ENCODE results near the gene SNX9.

Gene SNX9

GRCh38 chr6:157877149-157877548, 54.1 kb downstream of the SNX9 start:
- Histone ChIP-seq H3K4me3 (replicated peaks; ENCODE audit: low read depth, low read length) (no peak overlapping the region), H3K27me3 (replicated peaks; ENCODE audit: control insufficient read depth, insufficient read depth, low read length) (no peaks in the 10 kb centered on the region), H3K36me3 (ENCODE audit: control insufficient read depth, insufficient read depth, low read length) (peaks cover 3% of the 10 kb centered on the region)
- DNase-seq (ENCODE audit: extremely low read depth, insufficient read length): no peak
- TF ChIP-seq CTCF (IDR thresholded peaks at IDR 0.05; ENCODE audit: insufficient read depth, low read length, poor library complexity, severe bottlenecking): no peak

- no peak for TF ChIP-seq CTCF (IDR thresholded peaks at IDR 0.05; ENCODE audit: insufficient read depth, low read length, poor library complexity, severe bottlenecking)
- no peak for DNase-seq (ENCODE audit: extremely low read depth, insufficient read length)
- H3K27me3 ChIP-seq (replicated peaks; ENCODE audit: control insufficient read depth, insufficient read depth, low read length): no peaks in the 10 kb centered on the region
- H3K4me3 ChIP-seq (replicated peaks; ENCODE audit: low read depth, low read length): no peak overlapping the region
- peaks cover 3% of the 10 kb centered on the region for H3K36me3 ChIP-seq (ENCODE audit: control insufficient read depth, insufficient read depth, low read length)
Measured at GRCh38 chr6:157877573-157878438, 54.8 kb downstream of the SNX9 start.

GRCh38 chr6:157879034-157879872, 56.2 kb downstream of the SNX9 start:
- Histone ChIP-seq H3K4me3 (replicated peaks; ENCODE audit: low read depth, low read length) (no peak overlapping the region), H3K27me3 (replicated peaks; ENCODE audit: control insufficient read depth, insufficient read depth, low read length) (no peaks in the 10 kb centered on the region), H3K36me3 (ENCODE audit: control insufficient read depth, insufficient read depth, low read length) (peaks cover 3% of the 10 kb centered on the region)
- DNase-seq (ENCODE audit: extremely low read depth, insufficient read length): peak; percentile 50
- TF ChIP-seq CTCF (IDR thresholded peaks at IDR 0.05; ENCODE audit: insufficient read depth, low read length, poor library complexity, severe bottlenecking): no peak

GRCh38 chr6:157879873-157880254, 56.8 kb downstream of the SNX9 start:
- DNase-seq (ENCODE audit: extremely low read depth, insufficient read length): no peak

GRCh38 chr6:157880534-157880933, 57.5 kb downstream of the SNX9 start:
- no peak for TF ChIP-seq CTCF (IDR thresholded peaks at IDR 0.05; ENCODE audit: insufficient read depth, low read length, poor library complexity, severe bottlenecking)
- H3K27me3 ChIP-seq (replicated peaks; ENCODE audit: control insufficient read depth, insufficient read depth, low read length): no peaks in the 10 kb centered on the region
- DNase-seq (ENCODE audit: extremely low read depth, insufficient read length): no peak
- no peak overlapping the region for H3K4me3 ChIP-seq (replicated peaks; ENCODE audit: low read depth, low read length)
- peaks cover 1% of the 10 kb centered on the region for H3K36me3 ChIP-seq (ENCODE audit: control insufficient read depth, insufficient read depth, low read length)

More at GRCh38 chr6:157879873-157880254, 56.8 kb downstream of the SNX9 start:
- Histone ChIP-seq H3K36me3 (ENCODE audit: control insufficient read depth, insufficient read depth, low read length) (peaks cover 1% of the 10 kb centered on the region), H3K4me3 (replicated peaks; ENCODE audit: low read depth, low read length) (no peak overlapping the region), H3K27me3 (replicated peaks; ENCODE audit: control insufficient read depth, insufficient read depth, low read length) (no peaks in the 10 kb centered on the region)
- no peak for TF ChIP-seq CTCF (IDR thresholded peaks at IDR 0.05; ENCODE audit: insufficient read depth, low read length, poor library complexity, severe bottlenecking)
